ENCODE data around the gene ADRB2. TPM values are rescaled to one million over a fixed set of nuclear protein-coding genes. Genes with fewer than 3 reads are reported as not detected.

The ADRB2 gene
- total RNA-seq, 1 experiment from 2014 or later: 0.26 TPM

Other genes with a start within 250 kb of the ADRB2 start
- gene HTR4, start 172.1 kb upstream of the ADRB2 start, total RNA-seq (2021): not detected in 2 replicates
- gene SH3TC2, start 236.5 kb downstream of the ADRB2 start, total RNA-seq (2021): not detected in 2 replicates

Measured in H9 (cell line).